Stimulated activated CD4-positive, alpha-beta T cell treated with anti-CD3 and anti-CD28 coated beads, Interleukin-2, amount 100 ng/mL, for 4 hours (primary cell): ENCODE data around the gene TJP2.
"Not testable (repeated sequence)": the region's sequence is repeated elsewhere in the genome, so short reads cannot be mapped to it uniquely, and the experiment has no call there.

Experiments used
- DNase-seq: peaks from one replicate; pipeline ENCODE4 v3.0.0-alpha.2; 2020; ENCODE audit warnings: low read depth

TJP2 gene

DNA sequence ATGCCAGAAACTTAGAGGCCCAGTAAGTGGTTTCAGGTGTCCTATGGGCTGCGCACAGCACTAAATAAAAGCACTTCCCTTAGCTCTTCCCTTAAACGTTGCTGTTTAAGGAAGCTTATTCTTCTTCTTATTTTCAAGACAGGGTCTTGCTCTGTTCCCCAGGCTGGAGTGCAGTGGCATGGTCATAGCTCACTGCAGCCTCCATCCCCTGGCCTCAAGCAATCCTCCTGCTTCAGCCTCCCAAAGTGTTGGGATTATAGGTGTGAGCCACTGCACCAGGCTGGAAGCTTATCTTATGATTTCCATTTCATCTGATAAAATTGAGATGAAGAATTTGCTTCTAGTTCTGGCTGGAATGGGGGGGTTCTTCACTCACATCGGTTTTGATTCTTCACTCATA is 15.6 kb upstream of the TJP2 start:
- DNase-seq = no peak

DNA sequence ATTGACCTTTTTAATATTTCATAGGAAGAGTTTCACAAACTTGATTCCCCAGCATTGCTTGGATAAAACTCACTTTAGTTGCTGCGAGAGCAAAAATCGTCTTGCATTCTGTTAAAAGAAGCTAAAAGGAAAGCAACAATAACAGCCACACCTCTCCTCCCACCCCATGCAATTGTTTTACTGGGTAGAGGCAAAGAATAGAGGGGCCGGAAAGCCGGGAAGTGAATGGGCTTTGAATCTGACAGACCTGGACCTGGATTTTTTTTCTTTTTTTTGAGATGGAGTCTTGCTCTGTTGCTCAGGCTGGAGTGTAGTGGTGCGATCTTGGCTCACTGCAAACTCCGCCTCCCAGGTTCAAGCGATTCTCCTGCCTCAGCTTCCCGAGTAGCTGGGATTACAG is 9.5 kb upstream of the TJP2 start:
- not testable (repeated sequence) for DNase-seq

DNA sequence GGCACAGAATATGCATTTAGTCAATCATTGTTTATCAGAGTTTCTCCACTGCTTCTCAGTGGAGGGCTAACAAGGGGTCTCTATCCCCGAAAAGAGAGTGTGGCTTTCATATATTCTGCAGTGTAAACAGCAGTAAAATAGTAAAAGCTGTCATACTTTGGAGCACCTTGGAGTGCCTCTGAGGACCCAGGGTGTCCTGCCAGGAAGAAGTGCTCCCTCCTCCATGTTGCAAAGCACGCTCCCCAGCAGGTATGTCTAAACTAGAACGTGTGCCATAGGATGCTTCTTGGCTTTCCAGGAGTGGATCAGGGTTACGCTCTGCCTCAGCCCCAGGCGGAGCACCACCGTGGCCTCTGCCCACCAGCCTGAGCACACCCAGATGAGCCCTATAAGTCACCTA is 8.5 kb upstream of the TJP2 start:
- no peak for DNase-seq

DNA sequence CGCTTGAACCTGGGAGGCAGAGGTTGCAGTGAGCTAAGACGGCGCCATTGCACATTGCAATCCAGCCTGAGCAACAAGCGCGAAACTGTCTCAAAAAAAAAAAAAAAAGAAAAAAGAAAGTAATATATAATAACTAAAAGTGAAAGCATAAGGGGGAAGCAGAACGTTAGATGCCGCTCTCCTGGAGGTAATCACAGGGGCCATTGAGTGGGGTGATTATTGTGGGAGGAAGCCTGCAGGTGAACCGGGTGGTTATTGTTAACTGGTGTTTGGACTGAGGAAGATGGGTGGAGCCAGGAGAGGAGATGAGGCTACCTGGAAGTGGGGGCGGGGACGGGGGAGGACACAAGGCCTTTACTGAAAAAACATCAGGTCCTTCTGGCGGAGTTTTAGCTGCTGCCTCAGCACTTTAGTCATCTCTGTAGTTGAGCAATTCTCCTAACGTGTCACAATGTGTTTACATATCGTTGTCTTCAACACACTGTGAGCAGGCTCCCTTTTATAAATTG is 5.3 kb upstream of the TJP2 start:
- no peak for DNase-seq

DNA sequence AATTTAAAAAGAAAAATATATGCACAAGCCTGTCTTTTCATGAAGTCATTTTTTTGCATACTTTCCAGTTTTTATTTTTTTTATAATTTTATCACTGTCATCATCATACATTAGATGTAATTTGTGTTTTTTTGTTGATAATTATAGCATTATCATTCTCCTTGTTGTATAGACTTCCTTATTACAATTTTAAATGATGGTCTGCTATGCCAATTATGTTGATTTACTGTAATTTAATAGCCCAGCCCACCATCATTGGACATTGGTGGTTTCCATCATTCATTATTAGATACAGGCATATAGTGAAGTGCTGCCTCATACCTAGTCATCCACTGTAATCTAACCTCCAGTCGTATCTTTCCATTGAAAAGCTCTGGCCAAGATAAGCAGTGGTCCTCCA is 3.8 kb upstream of the TJP2 start:
- no peak for DNase-seq

DNA sequence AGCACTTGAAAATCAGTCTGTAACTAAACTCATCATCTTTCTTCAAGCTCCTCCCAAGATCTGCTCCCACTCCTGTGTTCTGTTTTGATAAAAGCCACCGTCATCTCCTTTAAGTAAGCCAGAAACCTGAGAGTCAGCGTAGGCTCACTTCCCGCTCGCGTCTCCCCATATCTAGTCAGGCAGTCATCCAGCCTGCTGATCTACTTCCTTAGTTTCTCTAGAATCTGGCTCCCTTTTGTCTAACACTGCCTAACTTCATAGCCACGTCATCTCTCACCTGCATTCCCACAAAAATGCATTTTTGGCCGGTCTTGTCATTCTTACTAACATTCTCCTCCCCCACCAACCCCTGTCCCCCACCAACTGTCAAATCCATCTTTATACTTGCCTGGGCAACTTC is 3.0 kb upstream of the TJP2 start:
- no peak for DNase-seq

DNA sequence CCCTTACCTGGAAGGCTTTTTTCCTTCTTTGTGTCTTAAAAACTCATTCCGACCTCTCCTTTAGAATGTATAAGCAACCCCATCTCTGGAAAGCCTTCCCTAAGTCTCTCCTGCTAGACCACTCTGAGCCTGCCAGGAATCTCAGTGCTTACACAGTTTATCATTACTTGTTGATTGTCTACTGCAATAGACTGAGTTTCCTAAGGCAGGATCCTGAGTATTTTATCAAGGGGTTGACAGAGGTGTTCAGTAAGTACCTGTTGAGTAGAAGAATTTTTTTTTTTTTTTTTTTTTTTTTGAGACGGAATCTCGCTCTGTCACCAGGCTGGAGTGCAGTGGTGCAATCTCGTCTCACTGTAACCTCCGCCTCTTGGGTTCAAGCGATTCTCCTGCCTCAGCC is 2.6 kb upstream of the TJP2 start:
- no peak for DNase-seq

DNA sequence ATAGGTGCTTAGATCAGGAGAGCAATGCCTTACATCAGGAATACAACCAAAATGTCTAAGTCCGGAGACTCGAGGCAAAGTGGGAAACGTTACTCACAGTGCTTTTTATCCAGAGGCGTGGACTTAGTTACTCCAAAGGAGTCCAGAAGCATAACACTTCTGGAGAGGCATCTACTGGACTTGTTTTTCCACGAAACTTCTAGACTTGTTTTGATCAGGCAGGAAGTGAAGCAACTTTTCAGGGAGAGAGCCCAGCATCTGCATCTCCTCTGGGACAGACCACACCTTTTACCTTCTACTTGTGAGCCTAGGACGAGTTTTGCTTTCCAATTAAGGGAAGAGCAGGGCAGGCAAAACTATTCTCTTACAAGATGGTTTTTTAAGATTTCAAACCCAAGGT is 1.2 kb upstream of the TJP2 start:
- no peak for DNase-seq

DNA sequence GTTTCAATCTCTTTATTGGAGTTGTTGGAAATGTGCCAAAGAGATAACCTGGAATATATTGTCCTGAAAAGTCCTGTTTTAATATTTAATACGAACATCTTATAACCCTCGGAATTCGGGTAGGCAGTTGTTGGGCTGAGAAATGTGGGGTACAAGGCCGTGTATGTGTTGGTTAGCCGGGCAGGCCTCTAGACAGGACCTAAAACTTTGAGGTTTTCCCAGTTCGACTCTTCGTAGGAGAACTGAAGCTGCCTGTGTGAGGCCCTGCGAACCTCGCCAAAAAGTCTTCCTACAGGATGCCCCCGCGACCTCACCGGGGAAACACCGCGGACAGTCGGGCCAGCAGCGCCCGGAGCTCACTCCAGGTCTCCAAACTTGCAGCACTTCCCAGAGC is 583 bp upstream of the TJP2 start:
- DNase-seq = no peak

DNA sequence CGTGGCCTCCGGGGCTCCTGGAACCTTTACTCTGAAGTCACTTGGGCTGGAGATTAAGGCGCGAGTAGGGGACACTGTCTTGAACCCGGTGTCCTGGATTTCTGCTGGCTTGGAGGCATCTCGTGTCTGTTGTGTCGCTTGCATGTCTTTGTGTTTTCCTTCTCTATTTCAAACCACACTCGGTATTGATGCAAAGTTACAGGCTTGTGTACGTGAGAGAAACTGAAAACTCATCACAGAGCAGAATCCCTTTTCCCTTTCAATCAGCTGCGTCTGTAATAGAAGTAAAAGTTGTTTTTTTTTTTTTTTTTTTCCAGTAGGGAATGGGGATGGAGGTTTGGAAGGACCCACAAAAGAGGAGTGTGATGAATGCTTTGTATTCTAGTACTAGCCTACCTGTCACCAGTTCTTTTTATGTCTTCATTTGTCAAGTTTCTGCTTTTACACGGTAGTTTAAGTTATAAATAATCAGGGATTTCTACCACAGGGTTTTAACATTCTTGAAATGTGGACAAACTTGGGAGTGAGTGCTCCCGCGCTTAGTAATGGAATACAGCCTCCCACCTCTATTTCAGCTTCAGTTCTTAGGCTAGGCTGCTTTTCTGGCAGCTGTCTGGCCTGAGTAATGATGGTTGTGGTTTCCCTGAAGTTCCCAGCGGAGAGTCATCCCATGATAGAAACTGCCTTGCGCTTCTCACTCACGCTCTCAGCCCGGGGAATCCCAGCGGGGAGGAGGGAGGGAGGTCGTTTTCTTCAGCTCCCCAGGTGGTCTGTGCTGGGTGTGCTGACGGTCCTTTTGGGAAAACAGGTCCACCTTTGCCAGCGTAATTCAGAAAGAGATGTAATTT is 763 bp downstream of the TJP2 start:
- DNase-seq = no peak

DNA sequence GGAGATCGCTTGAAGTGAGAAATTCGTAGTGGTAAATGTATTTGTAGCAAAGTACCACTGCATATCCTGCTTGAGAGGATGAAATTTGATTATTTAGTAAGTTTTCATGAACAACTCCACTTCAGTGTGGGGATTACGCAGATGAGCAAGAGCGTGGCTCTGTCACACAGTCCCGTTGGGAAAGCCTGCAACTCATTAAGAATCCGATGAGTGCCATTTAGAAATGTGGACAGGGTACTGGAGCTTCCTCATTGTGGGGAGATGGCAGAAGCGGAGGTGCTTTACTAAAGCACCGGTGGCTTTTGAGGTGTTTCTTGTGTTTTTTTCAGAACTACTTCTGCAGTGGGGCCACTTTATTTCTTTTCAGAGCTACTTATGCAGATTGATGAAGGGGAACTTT is 1.4 kb downstream of the TJP2 start:
- no peak for DNase-seq

DNA sequence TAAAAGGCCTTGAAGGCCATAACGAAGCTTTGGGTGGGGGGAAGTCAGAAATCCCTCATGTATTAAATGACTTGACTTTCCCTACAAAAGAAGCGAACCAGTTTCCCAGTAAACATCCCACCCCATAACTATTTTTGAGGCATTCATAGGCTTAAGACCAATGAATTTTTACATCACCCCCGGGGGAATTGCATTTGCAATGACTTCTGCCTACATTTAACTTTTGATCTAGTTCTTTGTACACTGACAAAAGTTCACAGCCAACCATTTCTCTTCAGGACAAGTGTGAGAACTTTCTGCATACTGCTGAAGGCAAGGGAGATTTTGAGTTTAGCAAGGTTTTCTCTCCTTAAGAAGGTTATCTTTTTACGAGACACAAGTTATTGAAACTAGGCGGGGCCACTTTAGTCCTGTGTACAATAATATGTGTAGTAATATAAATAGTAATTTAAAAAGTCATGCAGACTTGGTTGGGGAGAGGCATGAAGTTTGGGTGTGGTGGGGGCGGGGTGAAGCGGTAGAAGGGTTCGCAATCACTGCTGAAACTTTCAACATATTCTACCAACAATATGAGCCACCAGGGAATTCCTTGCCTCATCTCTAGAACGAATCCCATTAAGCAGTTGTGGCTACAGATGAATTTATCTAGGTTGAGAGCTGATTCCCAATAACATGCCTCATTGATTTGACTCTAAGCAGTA is 2.5 kb downstream of the TJP2 start:
- no peak for DNase-seq

DNA sequence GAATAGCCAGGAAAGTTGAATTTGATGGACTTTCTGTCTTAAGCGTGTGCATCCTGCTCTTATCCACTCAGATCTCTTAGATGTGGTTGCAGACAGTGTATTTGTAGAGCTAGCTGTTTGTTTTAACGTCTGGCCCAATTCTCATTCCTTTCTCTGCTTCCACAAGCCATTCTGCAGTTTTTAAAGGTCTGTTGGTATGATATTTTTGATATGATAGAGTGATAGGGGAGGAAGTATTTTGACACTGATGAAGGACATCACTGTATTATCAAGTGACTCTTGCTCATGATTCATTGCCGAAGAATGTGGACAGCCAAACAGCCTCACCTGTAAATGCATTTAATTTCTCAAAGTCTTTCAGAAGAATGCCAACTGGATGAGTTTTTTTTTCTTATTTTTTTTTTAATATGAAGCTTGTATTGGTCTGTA is 4.5 kb downstream of the TJP2 start:
- no peak for DNase-seq

DNA sequence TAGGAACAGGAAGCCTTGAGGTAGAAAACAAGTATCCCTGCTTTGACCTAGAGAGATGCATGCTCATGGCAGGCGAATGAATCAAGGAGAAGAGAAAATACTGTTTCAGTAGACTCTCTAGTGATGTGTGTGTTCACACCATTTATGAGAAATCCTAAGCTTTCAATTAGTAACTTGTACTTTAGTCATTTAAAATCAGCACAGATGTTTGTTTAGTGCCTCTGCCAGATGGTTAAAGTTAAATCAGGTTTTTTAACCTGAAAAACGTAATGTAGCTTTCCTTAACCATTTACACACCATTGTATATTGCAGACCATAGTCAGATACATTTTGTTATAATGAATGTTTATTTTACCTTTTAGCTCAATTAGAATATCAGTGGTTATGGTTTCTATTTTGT is 5.0 kb downstream of the TJP2 start:
- no peak for DNase-seq

DNA sequence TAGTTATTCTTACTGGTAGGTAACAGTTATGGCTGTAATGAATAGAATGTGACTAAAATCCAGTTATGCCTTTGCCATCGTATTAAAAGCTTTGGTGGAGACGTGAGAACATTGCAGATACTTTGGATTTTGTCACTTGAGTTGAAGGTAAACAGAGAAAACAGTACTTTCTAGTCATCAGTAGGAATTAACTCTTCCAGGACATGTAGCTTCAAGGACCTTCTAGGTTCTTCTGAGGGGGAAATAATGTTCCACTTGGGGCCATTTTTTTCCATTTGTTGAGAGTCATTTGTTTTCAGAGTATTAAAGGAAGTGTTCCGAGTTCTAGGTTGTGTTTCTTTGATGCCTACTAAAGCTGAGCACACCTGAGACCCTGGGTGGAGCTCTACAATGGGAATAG is 6.1 kb downstream of the TJP2 start:
- DNase-seq = no peak

DNA sequence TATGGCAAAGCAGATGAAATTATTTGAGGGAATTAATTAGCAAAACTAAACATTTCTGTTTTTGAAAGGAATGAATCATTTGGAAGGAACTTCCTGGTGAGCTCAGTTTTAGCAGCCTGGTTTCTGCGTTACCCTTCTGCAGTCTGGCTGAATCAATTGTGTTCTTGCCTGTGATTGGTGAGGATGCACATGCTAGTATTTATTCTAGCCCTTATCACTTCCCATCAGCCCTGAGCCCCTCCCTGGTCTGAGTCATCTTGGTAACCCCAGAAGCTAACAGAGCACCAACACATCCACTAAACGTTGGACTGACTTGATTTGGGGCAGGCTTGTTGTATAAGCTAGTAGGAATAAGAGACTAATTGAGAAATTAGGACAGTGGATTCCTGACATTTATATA is 6.6 kb downstream of the TJP2 start:
- no peak for DNase-seq

DNA sequence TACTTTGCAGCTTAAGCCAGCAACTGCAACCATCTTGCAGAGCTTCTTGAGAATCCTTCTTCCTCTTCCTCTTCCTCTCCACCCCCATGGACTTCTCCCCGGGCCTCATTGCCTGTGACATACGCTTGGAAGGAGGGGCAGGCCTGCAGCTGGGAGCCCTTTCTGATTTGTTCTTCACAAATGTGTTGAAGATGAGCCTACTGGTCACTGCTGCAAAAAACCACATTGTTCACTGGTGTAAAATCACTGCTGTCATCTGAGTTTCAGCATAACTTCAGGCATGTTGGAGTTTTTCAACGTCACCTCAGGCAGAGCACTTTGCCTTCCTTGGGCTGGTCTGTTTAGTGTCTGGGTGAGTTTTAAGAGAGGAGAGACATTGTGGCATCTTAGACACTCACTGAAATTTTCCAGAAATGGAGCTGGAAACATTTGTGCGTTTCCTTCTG is 7.9 kb downstream of the TJP2 start:
- no peak for DNase-seq

DNA sequence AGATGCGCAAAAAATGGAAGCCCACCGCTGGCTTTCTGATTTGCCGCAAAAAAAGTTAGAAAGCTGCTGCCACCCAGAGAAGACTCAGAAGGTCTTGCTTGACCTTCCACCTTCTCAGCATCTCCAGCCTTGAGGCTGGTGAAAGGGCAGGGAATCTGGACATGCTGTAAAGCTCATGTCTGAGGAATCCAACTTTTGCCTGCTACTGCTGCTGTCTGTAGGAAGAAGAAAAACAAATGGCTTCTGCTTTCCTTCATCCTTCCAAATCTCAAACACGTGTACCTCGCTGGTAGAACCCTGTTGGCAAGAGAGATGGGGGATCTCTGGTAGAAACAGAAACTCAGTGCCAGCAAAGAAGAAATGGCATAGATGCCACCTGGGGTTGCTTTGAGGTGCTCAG is 10.2 kb downstream of the TJP2 start:
- DNase-seq = no peak

DNA sequence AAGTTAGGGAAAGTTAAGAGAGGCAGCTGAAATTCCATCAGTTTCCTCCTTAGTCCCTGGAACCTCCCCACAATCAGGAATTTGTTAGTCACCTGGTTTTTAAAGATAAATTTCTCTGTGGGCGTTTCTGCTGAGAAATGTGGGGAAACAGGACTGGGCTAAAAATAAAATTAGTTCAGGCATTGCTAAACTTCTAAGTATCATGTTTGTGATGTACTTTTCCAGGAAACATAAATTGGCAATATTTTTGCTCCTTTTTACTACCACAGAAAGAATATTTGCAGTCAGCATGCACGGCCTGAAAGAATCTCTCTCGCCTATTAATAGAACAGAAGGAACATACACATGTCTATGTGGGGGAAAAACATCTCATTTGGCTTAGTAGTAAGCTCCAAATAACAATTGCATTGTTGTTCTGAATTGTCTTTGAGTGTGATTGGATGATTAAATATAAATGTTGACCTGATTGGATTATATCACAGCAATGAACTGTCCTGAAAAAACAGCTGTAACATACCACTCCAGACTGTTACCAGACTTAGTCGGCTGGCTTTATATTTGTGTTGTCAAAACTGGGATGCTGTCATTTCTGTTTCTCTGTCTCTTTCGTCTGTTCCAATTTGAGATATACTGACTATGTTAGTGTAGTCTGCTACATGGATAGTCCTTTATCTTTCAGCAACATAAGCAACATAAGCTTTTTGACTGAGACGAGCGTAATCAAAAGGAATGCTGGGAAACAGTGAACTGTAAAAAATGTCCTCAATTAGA is 12.9 kb downstream of the TJP2 start:
- DNase-seq = no peak

DNA sequence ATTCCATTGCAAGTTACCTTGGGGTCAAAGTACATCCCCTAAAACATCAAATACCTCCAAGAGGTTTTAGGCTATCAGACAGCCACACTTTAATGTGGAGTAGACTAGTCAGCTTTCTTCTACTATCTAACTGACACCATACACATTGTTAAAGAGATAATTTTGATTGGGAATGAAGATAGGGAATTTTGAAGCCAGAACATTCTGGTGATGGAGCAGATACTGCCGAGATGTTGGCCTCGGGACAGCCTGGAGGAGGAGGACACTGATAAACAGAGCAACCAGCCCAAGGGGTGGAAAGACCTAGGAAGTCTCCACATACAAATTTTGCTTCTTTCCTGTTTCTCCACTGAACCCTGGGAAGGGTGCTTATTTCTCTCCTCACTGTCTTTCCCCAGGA is 14.9 kb downstream of the TJP2 start:
- no peak for DNase-seq

DNA sequence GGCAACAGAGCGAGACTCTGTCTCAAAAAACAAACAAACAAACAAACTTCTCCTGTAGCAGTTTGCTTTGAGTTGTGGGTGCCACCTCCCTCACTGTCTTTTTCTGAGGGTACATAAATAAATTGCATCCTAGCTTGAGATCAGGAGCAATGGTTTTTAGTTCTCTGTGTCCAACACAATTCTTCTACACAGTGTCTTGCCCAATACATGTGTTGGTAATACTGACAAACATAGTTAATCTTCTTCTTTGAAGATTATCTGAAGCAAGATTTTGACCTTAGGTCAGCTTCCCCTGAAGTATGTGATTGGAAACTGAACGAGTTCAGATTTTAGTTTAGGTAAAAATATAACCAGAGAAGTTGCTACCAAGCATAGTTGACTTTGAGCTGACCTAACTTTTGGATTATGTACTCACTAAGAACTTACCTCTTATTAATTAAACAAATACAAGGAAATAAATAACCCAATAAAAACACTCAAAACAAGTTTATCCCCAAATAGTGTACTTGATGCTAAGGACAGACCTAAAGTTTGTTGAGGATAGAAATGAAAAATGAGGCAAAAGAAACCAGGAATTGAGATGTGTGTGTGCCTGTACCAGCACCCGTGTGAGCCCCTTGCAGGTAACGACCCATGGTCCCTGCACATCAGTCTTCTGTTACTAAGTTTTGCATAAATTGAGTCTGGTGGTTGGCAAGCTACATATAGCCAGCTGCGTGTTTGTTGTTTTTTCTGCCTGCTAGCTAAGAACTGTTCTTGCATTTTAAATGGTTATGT is 16.2 kb downstream of the TJP2 start:
- DNase-seq = no peak

DNA sequence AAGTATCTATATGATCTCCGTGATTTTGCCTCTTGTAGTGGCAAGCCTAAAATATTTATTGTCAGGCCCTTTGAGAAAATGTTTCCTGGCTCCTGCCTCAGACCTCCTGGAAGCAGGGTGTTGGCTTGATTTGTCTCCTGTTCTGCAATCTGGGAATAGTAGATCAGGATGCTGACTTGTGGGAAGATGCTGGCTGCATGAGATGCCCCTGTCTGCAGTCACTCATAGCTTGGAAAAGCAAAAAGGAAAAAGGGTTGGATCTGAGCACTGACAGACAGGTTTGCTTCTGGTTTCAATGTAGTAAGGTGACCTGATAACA is 16.7 kb downstream of the TJP2 start:
- DNase-seq = no peak
